ENCODE measurements around the gene PIP5K1A.
A peak's percentile ranks its signal among the peaks of the same experiment; 100 is the strongest.
"Not testable (repeated sequence)": the region's sequence is repeated elsewhere in the genome, so short reads cannot be mapped to it uniquely, and the experiment has no call there.

Gene PIP5K1A, protein sequence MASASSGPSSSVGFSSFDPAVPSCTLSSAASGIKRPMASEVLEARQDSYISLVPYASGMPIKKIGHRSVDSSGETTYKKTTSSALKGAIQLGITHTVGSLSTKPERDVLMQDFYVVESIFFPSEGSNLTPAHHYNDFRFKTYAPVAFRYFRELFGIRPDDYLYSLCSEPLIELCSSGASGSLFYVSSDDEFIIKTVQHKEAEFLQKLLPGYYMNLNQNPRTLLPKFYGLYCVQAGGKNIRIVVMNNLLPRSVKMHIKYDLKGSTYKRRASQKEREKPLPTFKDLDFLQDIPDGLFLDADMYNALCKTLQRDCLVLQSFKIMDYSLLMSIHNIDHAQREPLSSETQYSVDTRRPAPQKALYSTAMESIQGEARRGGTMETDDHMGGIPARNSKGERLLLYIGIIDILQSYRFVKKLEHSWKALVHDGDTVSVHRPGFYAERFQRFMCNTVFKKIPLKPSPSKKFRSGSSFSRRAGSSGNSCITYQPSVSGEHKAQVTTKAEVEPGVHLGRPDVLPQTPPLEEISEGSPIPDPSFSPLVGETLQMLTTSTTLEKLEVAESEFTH

DNA sequence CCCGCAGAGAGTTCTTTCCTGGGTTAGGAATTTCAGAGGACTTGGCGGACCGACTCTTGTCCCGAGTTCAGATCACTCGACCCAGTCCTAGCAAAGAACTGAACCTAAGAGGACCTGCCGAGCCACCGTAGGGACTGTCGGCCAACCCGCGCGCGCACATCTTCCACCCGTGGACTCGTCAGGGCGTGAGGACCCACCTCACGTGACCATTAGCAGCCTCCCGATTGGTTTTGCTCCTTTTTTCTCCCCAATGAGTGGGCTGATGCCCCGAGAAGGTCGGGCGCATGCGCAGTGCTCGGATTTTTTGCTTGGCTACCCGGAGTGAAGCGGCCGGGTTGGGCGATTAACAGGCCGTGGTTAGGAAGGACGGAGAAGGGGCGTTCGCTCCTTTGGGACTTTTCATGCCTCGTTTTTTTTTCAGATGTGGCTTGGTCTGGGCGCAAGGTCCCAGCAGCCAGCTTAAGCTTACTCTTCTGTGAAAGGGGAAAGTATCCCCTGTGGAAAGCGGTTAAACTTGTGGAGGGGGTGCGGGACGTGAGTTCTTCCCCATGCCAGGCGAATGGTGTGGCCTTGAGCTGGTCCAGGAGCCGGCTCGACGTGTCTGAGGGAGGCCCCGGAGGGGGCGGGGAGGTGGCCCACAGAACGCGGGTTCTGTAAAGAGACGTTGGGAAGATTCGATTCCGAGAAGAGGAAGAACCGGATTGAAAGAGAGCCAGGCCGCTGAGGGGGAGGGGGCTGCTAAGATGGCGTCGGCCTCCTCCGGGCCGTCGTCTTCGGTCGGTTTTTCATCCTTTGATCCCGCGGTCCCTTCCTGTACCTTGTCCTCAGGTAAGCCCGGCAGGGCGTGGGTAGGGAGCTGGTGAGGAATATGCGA, at the start of gene PIP5K1A:
PIP5K1A (plus strand) TSS at position 299 of the 874 bp plus-strand sequence; CDS start at position 744, 445 bp downstream.
- no peak for FAIRE-seq
- DNase-seq (ENCODE audit: insufficient read length, low spot score): peak; percentile 98

DNA sequence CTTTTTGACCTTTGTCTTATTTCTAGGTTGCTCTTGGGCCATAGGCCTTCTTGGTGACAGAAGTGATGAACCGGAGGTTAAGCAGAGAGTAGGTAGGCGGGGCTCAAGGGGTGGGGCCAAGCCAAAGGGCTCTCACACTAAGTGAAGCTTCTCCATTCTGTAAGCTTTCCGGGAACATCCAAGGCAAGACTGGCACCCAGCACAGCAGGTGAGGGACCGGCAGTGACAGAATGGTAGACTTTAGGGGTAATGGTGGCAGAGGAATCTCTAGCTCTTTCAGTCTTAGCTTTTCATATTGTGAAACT, 41.9 kb upstream of the PIP5K1A start, which contains the start of gene TNFAIP8L2:
TNFAIP8L2 (plus strand) TSS at position 135 of the 305 bp plus-strand sequence. CDS start 2,049 bp downstream, outside the sequence.
- DNase-seq (ENCODE audit: insufficient read length, low spot score) (no peak), FAIRE-seq (no peak)

DNA sequence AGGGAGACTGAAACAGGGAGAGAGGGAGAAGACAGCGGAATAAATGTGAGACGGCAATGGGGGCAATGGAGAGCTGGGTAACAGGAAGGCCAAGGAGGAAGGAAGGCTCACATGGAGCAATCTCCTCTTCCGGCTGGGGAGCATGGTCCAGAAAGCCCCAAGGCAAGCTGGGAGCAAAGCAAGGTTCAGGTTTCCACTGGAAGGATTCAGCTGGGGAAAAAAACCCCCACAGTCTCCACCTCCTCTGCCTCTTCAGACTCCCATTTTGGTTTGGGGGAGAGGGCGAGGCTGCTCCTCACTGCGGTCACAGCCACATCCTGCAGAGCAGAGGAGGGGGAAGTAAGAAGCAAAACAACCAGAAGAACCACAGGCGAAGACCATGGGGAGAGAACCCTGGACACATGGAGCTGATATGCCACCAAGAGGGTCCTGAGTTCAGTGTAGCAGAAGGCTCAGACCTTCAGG, 41.3 kb upstream of the PIP5K1A start:
- FAIRE-seq (no peak), DNase-seq (ENCODE audit: insufficient read length, low spot score) (no peak)

DNA sequence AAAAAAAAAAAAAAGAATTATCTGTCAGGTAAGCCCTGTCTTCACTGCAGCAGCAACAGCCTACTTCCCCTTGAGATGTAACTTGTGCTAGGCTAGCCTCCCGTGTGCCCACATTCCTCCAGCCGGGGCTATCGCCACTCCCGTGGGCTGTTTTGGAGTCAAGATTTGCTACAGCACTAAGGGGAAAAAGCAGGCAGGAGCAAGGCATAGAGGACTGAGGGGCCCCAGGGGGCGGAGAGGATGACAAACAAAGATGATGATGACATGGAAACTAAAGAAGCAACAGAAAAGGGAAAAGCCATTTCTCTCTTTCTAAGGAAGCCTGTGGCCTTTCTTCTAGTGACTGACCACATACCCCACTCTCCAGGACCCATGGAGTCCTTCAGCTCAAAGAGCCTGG, 40.0 kb upstream of the PIP5K1A start:
- DNase-seq (ENCODE audit: insufficient read length, low spot score) (no peak), FAIRE-seq (no peak)

DNA sequence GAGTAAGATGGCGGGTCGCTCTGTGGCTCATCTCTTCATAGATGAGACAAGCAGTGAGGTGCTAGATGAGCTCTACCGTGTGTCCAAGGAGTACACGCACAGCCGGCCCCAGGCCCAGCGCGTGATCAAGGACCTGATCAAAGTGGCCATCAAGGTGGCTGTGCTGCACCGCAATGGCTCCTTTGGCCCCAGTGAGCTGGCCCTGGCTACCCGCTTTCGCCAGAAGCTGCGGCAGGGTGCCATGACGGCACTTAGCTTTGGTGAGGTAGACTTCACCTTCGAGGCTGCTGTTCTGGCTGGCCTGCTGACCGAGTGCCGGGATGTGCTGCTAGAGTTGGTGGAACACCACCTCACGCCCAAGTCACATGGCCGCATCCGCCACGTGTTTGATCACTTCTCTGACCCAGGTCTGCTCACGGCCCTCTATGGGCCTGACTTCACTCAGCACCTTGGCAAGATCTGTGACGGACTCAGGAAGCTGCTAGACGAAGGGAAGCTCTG, 39.6 kb upstream of the PIP5K1A start:
- no peak for DNase-seq (ENCODE audit: insufficient read length, low spot score)
- no peak for FAIRE-seq

DNA sequence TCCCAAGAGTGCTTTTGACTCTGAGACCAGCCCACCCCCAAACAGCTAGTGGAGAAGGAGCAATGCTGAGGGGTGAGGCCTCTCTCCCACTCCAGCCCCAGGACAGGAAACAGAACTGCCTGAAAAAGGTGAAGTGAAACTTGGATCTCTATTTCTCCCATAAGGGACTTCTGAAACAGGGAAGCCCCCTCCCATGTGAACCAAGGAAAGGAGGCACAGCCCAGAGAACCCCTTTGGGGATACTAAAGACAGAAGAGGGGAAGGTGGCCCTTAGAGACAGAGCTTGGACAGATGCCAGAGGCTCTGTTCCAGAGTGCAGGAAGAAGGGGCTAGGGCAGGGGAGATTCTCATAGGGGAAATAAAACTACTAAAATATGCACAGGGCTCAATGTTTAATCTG, 39.0 kb upstream of the PIP5K1A start:
- DNase-seq (ENCODE audit: insufficient read length, low spot score) (no peak), FAIRE-seq (no peak)

DNA sequence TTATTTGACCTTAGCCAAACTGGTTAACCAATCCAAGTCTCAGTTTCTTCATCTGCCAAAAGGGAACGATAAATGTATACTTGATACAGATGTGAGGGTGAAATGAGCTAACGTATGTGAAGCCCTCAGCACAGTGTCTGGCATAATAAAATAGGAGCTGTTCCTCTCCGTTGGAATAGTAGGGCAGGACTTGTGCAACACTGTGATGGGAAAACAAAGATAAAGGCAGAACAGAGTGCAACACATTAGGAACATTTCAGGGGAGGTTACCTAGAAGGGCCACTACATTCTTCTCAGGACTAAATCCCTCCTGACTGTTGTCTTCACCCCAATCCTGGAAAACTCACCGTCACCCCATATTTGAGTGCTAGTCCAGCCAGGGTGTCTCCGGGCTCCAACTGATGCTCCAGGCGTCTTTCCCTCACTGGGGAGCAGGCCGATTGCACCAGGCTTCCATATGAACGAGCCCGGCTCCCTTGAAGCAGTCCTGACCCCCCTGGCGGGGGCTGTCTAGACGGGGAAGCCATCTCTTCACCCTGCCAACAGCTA, 33.5 kb upstream of the PIP5K1A start:
- DNase-seq (ENCODE audit: insufficient read length, low spot score): no peak
- no peak for FAIRE-seq

DNA sequence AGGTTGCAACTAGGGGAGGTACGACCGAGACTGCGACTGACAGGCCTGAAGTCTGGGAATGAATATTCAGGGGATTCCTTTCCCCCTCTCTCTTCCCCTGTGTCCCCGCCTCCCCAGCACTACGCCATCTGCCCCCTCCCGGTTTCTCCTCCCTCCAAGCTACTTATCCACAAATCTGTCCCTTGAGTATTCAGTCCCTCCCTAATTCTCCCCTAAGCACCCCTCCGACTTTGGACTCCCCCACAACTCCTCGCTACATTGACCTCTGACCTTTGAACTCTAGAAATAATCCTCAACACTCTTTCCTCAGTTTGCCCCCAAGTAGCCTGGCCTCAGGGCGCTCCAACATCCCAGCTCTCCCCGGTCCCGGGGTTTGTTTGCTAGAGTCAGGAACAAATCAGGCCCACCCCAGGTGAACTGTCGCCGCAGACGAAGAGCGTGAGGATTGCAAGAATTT, 33.0 kb upstream of the PIP5K1A start:
- FAIRE-seq (no peak), DNase-seq (ENCODE audit: insufficient read length, low spot score) (peak; percentile 51)

DNA sequence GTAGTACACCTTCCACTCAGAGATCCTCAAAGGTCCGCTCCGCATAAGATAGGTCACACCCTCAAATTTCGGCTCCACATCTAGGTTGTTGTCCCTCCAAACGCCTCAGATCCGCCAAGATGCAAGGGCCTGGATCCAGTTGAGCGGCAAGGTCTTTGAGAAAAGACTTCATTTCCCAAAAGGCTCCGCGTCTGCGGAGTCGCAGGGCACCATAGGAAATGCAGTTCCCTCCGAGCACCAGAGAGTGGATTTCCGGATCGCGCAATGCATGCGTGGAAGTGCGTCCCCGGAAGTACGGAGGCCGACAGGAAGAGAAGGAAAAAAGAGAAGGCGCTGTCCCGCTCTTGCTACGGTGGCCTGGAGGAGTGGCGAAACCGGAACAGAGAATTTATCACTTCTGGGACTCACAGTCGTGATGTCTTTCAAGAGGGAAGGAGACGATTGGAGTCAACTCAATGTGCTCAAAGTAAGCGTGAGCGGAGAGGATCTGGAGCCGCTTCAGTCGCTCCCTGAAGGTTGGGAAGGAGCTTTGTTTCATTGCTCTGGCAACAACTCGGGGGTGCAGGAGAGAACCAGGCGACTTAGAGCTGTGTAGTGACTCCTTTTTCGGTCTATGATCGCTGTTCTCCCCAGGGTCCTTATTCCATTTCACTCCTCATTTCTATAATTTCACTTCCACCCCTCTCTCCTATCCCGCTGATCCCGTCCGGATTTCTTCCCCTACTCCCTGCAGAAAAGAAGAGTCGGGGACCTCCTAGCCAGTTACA, 32.4 kb upstream of the PIP5K1A start, which contains the start of the genes LYSMD1 and SCNM1:
LYSMD1 (minus strand) TSS at position 165 of the 767 bp plus-strand sequence. CDS start 644 bp downstream, outside the sequence.
SCNM1 (plus strand) TSS at position 407 of the 767 bp plus-strand sequence; CDS start at position 416, 9 bp downstream.
- FAIRE-seq: peak; percentile 33
- DNase-seq (ENCODE audit: insufficient read length, low spot score): peak; percentile 95

DNA sequence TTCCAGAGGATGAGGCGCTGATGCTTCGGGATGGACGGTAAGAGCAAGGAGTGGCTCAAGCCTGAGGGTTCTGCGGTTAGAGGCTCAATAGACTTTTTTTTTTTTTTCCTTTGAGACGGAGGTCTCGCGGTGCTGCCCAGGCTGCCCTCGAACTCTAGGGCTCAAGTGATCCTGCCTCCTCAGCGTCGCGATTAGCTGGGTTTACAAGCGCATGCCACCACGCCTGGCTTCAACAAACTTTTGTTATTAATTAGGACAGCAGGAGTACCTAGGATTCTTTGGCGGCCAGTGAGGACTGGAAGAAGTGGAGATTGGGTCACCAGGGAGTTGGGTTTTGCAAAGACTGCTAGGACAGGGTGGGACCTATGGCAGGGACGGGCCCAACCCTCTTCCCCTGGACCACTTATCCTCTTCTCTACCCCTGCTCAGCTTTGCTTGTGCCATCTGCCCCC, 31.8 kb upstream of the PIP5K1A start:
- DNase-seq (ENCODE audit: insufficient read length, low spot score) (no peak), FAIRE-seq (no peak)

DNA sequence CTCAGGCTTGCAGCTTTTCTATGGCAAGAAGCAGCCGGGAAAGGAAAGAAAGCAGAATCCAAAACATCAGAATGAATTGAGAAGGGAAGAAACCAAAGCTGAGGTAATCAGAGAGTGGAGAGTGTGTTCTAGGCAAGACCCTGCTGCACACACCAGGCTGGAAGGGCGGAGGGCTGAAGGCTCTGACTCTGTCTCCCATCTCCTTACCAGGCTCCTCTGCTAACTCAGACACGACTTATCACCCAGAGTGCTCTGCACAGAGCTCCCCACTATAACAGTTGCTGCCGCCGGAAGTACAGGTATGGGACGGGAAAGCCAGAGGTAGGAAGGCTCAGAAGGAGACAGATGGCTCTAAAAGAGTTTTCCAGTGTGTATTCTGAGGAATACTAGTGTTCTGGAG, 31.2 kb upstream of the PIP5K1A start:
- no peak for FAIRE-seq
- no peak for DNase-seq (ENCODE audit: insufficient read length, low spot score)

DNA sequence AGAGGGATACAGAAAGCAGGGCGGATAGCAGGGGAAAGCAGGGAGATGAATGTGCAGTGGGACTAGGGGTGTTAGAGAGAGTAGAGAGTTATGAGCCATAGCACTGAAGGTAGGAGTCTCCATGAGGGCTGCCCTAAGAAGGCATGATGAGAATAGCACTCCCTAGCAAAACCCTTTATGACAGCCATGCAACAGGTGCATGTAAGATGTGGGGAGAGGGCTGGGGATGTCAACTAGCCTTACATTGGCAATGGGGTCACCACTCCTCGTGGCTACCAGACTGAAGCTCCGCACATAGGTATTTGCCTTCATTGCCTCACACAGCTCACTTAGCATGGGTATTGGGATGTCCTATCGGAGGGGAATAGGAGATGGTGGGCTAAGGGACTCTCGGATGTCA, 27.2 kb upstream of the PIP5K1A start:
- no peak for FAIRE-seq
- DNase-seq (ENCODE audit: insufficient read length, low spot score): no peak

DNA sequence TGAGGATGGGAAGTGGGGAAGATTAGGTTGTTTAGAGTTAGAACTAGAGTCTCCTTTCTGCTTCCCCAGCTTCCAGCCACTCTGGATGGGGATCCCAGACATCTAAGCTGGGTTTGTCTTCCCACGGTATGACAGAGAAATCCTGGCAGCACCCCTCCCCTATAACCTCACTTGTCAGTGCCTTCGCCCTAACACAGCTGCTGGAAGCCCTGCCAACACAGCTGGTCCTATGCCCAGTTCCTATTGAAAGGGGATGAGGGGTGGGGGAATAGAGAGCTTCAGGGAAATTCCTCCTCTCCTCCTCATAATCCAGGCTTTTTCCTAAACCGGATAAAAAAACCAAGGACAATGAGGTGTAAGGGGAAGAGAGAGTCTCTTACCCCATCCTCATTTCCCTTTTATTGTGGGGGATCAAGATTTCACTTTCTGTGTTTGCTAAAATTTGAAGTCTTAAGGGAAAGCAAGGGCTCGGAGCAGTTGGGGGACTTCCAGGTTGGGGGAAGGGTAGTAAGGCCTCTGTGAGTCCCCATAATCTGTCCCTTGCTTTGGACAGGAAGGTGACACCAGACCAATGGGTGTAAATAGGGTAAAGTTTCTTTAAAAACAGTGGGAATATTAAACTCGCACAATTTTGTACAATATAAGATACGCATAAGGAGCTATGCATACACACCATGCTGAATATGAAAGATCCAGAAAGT, 23.2 kb upstream of the PIP5K1A start:
- no peak for FAIRE-seq
- DNase-seq (ENCODE audit: insufficient read length, low spot score): no peak

DNA sequence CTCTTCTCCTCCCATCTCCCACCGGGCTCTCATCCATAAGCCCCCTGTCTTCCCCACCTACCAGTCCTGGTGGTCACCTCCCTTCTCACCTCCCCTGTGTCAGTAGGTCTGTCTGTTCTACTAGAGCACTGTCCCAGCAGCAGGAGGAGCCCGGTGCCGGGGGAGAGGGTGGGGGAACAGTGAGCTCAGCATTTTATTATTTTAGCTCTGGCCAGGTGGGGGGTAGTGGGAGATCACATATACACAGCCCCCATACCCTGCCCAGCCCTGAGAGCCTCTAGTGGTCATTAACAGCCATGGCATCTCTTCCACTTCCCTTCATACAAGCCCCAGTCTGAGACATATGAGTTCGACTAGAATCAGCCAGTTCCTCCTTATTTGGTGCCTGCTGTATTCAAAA, 22.5 kb upstream of the PIP5K1A start, which contains the start of gene TMOD4:
TMOD4 (minus strand) TSS at position 119 of the 400 bp plus-strand sequence. CDS start 1,106 bp downstream, outside the sequence.
- no peak for DNase-seq (ENCODE audit: insufficient read length, low spot score)
- no peak for FAIRE-seq

DNA sequence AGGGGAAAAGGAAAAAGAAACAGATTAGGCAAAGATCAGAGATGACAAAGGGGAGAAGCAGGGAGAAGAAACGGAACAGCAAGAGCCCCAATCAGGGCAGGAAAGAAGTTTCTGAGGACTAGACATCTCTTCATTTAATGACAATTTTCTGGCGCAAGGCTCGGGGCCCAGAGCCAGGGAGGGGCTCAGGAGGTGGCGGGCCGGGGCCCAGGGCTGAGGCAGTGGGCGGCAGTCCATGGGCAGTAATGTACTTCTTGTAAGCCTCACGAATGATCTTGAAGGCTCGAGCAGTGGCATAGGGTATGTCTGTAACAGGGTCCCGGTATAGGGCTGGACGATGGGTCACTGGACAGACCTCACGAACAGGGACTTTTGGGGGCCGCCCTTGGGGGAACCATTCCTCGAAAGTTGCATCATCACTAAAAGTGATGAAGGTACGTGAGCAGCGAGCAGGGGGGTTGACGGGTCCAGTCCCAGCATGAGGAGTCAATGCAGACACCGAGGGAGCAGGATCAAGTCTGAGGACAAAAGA, 21.8 kb upstream of the PIP5K1A start:
- FAIRE-seq (no peak), DNase-seq (ENCODE audit: insufficient read length, low spot score) (no peak)

DNA sequence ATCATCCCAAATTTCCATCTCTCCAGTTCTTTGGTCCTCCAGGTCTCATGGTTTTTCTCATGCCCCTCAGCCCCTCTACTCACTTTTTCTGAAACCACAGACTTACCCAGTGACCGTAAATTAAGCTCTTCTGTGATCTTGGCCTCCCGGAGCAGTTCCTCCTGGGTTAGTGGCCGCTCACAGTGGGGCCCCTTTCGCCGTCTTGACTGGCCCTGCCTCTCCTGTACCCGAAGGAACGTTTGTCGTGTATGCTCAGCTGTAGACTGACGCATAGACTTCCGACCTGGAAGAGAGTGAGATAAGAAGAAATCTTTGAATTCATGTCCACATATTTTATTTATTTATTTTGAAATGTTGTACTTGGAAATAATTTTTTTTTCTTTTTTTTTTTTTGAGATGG, 14.1 kb upstream of the PIP5K1A start:
- no peak for DNase-seq (ENCODE audit: insufficient read length, low spot score)
- no peak for FAIRE-seq

DNA sequence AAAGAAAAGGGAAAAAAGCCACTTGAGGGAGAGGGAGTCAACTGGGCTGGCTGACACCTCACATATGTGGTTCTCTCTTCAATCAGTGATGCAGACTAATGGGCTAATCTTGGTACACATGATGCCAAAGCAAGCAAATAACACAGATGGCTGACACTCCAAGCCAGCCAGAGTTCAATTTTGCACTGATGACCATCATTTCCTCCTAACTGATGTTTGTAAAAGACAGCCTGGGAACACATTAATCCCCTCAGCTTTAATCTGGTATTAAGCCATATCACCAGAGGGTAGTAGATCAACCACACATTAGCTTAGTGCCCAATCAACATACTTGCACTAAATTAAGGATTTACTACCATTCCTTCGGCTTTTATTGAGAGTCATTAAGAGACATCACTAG, 11.1 kb upstream of the PIP5K1A start:
- FAIRE-seq: no peak
- no peak for DNase-seq (ENCODE audit: insufficient read length, low spot score)

DNA sequence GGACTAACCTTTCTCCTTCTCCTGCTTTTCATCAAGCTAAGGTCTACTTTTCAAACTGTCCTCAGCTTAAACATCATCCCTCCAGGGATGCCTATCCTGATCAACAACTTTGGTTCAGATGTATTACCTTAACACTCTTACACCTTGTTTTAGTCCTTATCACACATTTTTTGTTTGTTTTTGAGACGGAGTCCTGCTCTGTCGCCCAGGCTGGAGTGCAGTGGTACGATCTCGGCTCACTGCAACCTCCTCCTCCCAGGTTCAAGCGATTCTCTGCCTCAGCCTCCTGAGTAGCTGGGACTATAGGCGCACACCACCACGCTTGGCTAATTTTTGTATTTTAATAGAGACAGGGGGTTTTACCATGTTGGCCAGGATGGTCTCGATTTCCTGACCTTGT, 9.7 kb upstream of the PIP5K1A start:
- not testable (repeated sequence) for FAIRE-seq; DNase-seq (ENCODE audit: insufficient read length, low spot score)

Data from HTR-8/SVneo (cell line).